B cell (primary cell): Measurements from ENCODE around the gene ANTXR1. TPM values are rescaled to one million over a fixed set of nuclear protein-coding genes. Genes with fewer than 3 reads are reported as not detected.

Experiments used
- ATAC-seq: fragments of 200-7000 bp; cut with Tn5 transposase; one replicate; pipeline ENCODE4 v1.10.0; 2021; ENCODE audit warnings: low read depth, mild to moderate bottlenecking, moderate number of reproducible peaks, moderate library complexity
- CTCF ChIA-PET: fragments of 350-600 bp; sonication (Branson Sonifier 250); formaldehyde crosslinking; loops from one replicate; lab custom pipeline; 2021; ENCODE audit warnings: antibody characterized with exemption, inconsistent platforms; lab: Charles Lee
- POLR2A ChIA-PET: fragments of 350-600 bp; sonication (Branson Sonifier 250); formaldehyde crosslinking; loops from one replicate; lab custom pipeline; 2021; ENCODE audit warnings: antibody characterized with exemption; lab: Charles Lee
- DNase-seq: peaks from one replicate; pipeline ENCODE4 v3.0.0; 2013
- H2AFZ ChIP-seq: 2 replicates; pipeline ENCODE4 v1.6.1; 2012; ENCODE audit warnings: mild to moderate bottlenecking, low read depth, low read length; ENCODE audit not compliant: insufficient read depth, poor library complexity, severe bottlenecking
- H3K27ac ChIP-seq, 2 donors: 1 replicate in 1 of 2; 2 replicates in 1 of 2; pipeline ENCODE4 v1.5.1; 2012 to 2013; ENCODE audit warnings: low read length in 2 of 2, mild to moderate bottlenecking in 2 of 2, moderate library complexity in 1 of 2
- H3K27me3 ChIP-seq, 4 experiments: fragments of 200-600 bp in 1 of 4; sonication (generic) in 1 of 4; replicated peaks in 1 of 4; 1 replicate in 2 of 4; 2 replicates in 2 of 4; pipeline versions ENCODE4 v1.6.1 to v1.7.0; 2013 to 2016; ENCODE audit warnings: low read length in 3 of 4, mild to moderate bottlenecking in 2 of 4, mixed read lengths in 1 of 4, moderate library complexity in 1 of 4; ENCODE audit not compliant: insufficient read depth in 4 of 4, control insufficient read depth in 3 of 4; ENCODE audit errors: control extremely low read depth in 1 of 4
- H3K36me3 ChIP-seq, 2 experiments: replicated peaks in 1 of 2; 1 replicate in 1 of 2; 2 replicates in 1 of 2; pipeline versions ENCODE4 v1.6.1 to v1.7.1; 2013; ENCODE audit warnings: low read length in 1 of 2; ENCODE audit not compliant: insufficient read depth in 2 of 2, control insufficient read depth in 1 of 2; ENCODE audit errors: control extremely low read depth in 1 of 2, extremely low read depth in 1 of 2
- H3K4me1 ChIP-seq, 2 donors: fragments of 200-600 bp in 1 of 2; sonication (generic) in 1 of 2; 1 replicate in 1 of 2; 2 replicates in 1 of 2; pipeline versions ENCODE4 v1.5.1 to v1.6.1; 2013 to 2017; ENCODE audit warnings: low read length in 2 of 2; ENCODE audit not compliant: control insufficient read depth in 2 of 2, insufficient read depth in 2 of 2
- H3K4me2 ChIP-seq: replicated peaks from 2 replicates; pipeline ENCODE3; 2012; ENCODE audit warnings: mild to moderate bottlenecking, low read depth, low read length; ENCODE audit not compliant: poor library complexity, severe bottlenecking
- H3K4me3 ChIP-seq, 5 experiments: fragments of 200-600 bp in 1 of 5; sonication (generic) in 1 of 5; 1 replicate in 3 of 5; 2 replicates in 2 of 5; pipeline versions ENCODE4 v1.5.1 to v1.7.0; 2011 to 2016; ENCODE audit warnings: low read length in 4 of 5, mild to moderate bottlenecking in 4 of 5, low read depth in 2 of 5, control low read depth in 1 of 5, moderate library complexity in 1 of 5; ENCODE audit not compliant: insufficient read depth in 1 of 5; ENCODE audit errors: control extremely low read depth in 1 of 5, extremely low read depth in 1 of 5
- H3K79me2 ChIP-seq: fragments of 200-600 bp; sonication (generic); one replicate; pipeline ENCODE4 v1.6.0; 2016; ENCODE audit warnings: low read length; ENCODE audit not compliant: control insufficient read depth, insufficient read depth
- H3K9ac ChIP-seq: fragments of 200-600 bp; sonication (generic); 2 replicates; pipeline ENCODE4 v1.6.1; 2017; ENCODE audit warnings: mild to moderate bottlenecking, low read length, moderate library complexity
- H3K9me3 ChIP-seq, 3 donors: one replicate each; pipeline versions ENCODE4 v1.6.1 to v1.7.1; 2013; ENCODE audit warnings: low read length in 2 of 3; ENCODE audit not compliant: control insufficient read depth in 2 of 3, insufficient read depth in 1 of 3; ENCODE audit errors: control extremely low read depth in 1 of 3
- H4K20me1 ChIP-seq: 2 replicates; pipeline ENCODE4 v1.6.0; 2012; ENCODE audit warnings: mild to moderate bottlenecking, low read length; ENCODE audit not compliant: insufficient read depth, control insufficient read depth, poor library complexity, severe bottlenecking
- H3K27ac Mint-ChIP-seq: one replicate; pipeline ENCODE4 v1.8.0; 2021; ENCODE audit warnings: mixed read lengths
- H3K27me3 Mint-ChIP-seq: one replicate; pipeline ENCODE4 v1.8.0; 2021; ENCODE audit warnings: mixed read lengths
- H3K4me1 Mint-ChIP-seq: one replicate; pipeline ENCODE4 v1.8.0; 2021; ENCODE audit warnings: mixed read lengths
- H3K4me3 Mint-ChIP-seq: one replicate; pipeline ENCODE4 v1.8.0; 2021; ENCODE audit warnings: mixed read lengths
- H3K9me3 Mint-ChIP-seq: one replicate; pipeline ENCODE4 v1.8.0; 2022; ENCODE audit warnings: mixed read lengths; ENCODE audit not compliant: insufficient read depth
- CTCF ChIP-seq: fragments of 200-600 bp; IDR thresholded peaks from one replicate; pipeline ENCODE4 v1.8.0; 2022; ENCODE audit warnings: antibody characterized with exemption, mild to moderate bottlenecking
- EZH2 ChIP-seq: IDR thresholded peaks from 2 replicates; pipeline ENCODE4 v1.6.1; 2012; ENCODE audit warnings: borderline replicate concordance, low read depth, mild to moderate bottlenecking, moderate library complexity, low read length; ENCODE audit not compliant: insufficient read depth, poor library complexity, severe bottlenecking
- WGBS: methylation state at CpG from one replicate; pipeline ENCODE4 v1.1.5; 2013; ENCODE audit warnings: missing lambda C conversion rate; ENCODE audit not compliant: insufficient coverage; 5-methylcytosine and 5-hydroxymethylcytosine counted together
- intact Hi-C: fragments of 100-400 bp; cut with micrococcal nuclease; formaldehyde crosslinking; loops from one replicate; pipeline ENCODE4 v1.10.0; 2022
- polyA plus RNA-seq: library from polyadenylated mRNA; depleted of rRNA; stranded (reverse); fragments of >200 nt; gene quantifications from 2 replicates; pipeline ENCODE4 v1.2.3, GENCODE V29; 2012
- total RNA-seq, 2 donors: library from RNA; stranded (reverse); fragments of 120-200 nt in 1 of 2; gene quantifications; 1 replicate in 1 of 2; 2 replicates in 1 of 2; pipeline versions ENCODE4 v1.2.3 to v1.2.4, GENCODE V29; 2013 to 2022

Gene ANTXR1
- total and polyA plus RNA-seq, 2 donors (not counting 1 experiment from before 2014, with no cell fraction given) = not detected

GRCh38 chr2:69139778-69140670 is 127.0 kb downstream of the ANTXR1 start:
- Mint-ChIP-seq H3K27ac (no peak overlapping the region), H3K27me3 (peaks cover 16% of the 10 kb centered on the region), H3K4me3 (no peak overlapping the region), H3K4me1 (no peaks in the 10 kb centered on the region), H3K9me3 (no peaks in the 10 kb centered on the region)
- Histone ChIP-seq H3K27me3 (no peaks in the 10 kb centered on the region), H3K4me3 (no peak overlapping the region), H4K20me1 (no peaks in the 10 kb centered on the region), H3K4me2 (no peak overlapping the region), H3K9me3 (no peaks in the 10 kb centered on the region), H3K4me1 (no peaks in the 10 kb centered on the region), H2AFZ (no peak overlapping the region), H3K27ac (no peak overlapping the region), H3K9ac (no peak overlapping the region), H3K36me3 (no peaks in the 10 kb centered on the region), H3K79me2 (no peaks in the 10 kb centered on the region)
- no peak for ATAC-seq
- DNase-seq = no peak
- TF ChIP-seq EZH2 = no peak
- TF ChIP-seq CTCF = no peak
- ChIA-PET POLR2A (no interaction called here), CTCF (no interaction called here)
- intact Hi-C loops = no loop called here
- WGBS = no CpG with 5 or more reads among the region's 5 CpGs

GRCh38 chr2:69141061-69141460 is 128.1 kb downstream of the ANTXR1 start:
- H3K4me1 ChIP-seq = no peaks in the 10 kb centered on the region
- no peaks in the 10 kb centered on the region for H3K79me2 ChIP-seq
- no peak overlapping the region for H2AFZ ChIP-seq
- DNase-seq = no peak
- TF ChIP-seq EZH2 (no peak), CTCF (no peak)
- peaks cover 16% of the 10 kb centered on the region for H3K27me3 Mint-ChIP-seq
- intact Hi-C loops = no loop called here
- no peaks in the 10 kb centered on the region for H3K27me3 ChIP-seq
- H3K4me2 ChIP-seq = no peak overlapping the region
- POLR2A ChIA-PET = no interaction called here
- no peak overlapping the region for H3K27ac ChIP-seq
- CTCF ChIA-PET = no interaction called here
- no CpG with 5 or more reads among the region's 1 CpG for WGBS
- H4K20me1 ChIP-seq = no peaks in the 10 kb centered on the region
- H3K4me3 Mint-ChIP-seq = no peak overlapping the region
- no peak overlapping the region for H3K9ac ChIP-seq
- H3K9me3 Mint-ChIP-seq = no peaks in the 10 kb centered on the region
- no peaks in the 10 kb centered on the region for H3K36me3 ChIP-seq
- no peak overlapping the region for H3K4me3 ChIP-seq
- no peaks in the 10 kb centered on the region for H3K9me3 ChIP-seq
- H3K27ac Mint-ChIP-seq = no peak overlapping the region
- H3K4me1 Mint-ChIP-seq = no peaks in the 10 kb centered on the region
- ATAC-seq = no peak
